Nasal cavity respiratory epithelium epithelial cell of viscerocranial mucosa (primary cell): ENCODE measurements around the gene TAF4B. TPM values are rescaled to one million over a fixed set of nuclear protein-coding genes. Genes with fewer than 3 reads are reported as not detected.

Experiments
- total RNA-seq: library from RNA; depleted of rRNA; stranded (reverse); fragments of >200 nt; gene quantifications from 2 replicates; pipeline ENCODE4 v1.2.3, GENCODE V29; 2014

The TAF4B gene, protein sequence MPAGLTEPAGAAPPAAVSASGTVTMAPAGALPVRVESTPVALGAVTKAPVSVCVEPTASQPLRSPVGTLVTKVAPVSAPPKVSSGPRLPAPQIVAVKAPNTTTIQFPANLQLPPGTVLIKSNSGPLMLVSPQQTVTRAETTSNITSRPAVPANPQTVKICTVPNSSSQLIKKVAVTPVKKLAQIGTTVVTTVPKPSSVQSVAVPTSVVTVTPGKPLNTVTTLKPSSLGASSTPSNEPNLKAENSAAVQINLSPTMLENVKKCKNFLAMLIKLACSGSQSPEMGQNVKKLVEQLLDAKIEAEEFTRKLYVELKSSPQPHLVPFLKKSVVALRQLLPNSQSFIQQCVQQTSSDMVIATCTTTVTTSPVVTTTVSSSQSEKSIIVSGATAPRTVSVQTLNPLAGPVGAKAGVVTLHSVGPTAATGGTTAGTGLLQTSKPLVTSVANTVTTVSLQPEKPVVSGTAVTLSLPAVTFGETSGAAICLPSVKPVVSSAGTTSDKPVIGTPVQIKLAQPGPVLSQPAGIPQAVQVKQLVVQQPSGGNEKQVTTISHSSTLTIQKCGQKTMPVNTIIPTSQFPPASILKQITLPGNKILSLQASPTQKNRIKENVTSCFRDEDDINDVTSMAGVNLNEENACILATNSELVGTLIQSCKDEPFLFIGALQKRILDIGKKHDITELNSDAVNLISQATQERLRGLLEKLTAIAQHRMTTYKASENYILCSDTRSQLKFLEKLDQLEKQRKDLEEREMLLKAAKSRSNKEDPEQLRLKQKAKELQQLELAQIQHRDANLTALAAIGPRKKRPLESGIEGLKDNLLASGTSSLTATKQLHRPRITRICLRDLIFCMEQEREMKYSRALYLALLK
- total RNA-seq = 6.8 and 11.6 TPM in 2 replicates

GRCh38 chr18:26226229-26227050 is at the start of gene TAF4B:
TSS of gene TAF4B (plus strand) at chr18:26226445. CDS start at chr18:26226934, 489 bp downstream.

Other genes starting within 250 kb of the TAF4B start
- gene SS18, start 135.8 kb upstream of the TAF4B start, total RNA-seq = 113 and 161 TPM in 2 replicates
- not detected in 2 replicates for gene PSMA8, start 92.6 kb upstream of the TAF4B start, total RNA-seq